Measurements from ENCODE around the gene ABCG1. TPM values are rescaled to one million over a fixed set of nuclear protein-coding genes. Genes with fewer than 3 reads are reported as not detected.

Gene ABCG1
- total RNA-seq, 1 donor from 2014 or later: 1.9 TPM

DNA sequence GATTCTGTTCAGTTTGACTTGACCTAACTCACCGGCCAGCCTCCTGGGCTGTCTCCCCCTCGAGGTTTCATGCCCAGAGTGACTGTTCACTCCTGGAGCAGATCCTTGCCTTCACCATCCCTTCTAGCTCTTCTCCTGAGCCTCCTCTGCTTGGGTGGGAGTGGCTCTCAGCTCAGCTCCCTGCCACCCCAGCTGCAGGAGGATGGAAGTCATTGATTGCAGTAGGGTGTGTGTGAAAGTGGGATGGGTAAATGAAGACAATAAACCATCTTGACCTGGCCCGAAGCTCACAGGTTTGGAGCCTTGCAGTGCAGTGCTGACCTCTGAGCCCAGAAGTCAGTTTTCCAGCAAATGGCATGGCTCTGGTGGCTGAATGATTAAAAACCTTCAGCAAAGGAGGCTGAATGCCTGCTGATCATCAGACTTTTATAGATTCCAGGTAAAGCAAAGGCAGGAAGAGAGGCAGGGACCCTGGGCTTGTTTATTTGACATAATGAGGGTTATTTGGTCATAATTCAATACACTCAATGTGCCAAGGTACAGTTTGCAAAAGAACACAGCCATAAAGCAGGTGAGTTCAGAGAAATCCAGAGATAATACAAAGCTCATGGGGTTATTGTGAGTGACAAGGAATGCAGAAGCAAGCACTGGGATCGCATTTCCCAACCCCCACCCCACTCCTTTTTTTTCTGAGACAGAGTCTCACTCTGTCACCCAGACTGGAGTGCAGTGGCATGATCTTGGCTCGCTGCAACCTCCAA is 113.8 kb downstream of the ABCG1 start:
- Histone ChIP-seq H3K9ac (no peak overlapping the region), H3K4me2 (no peak overlapping the region), H3K36me3 (no peaks in the 10 kb centered on the region), H3K27me3 (no peaks in the 10 kb centered on the region), H3K9me3 (ENCODE audit: low read depth) (no peaks in the 10 kb centered on the region), H3K4me3 (no peak overlapping the region), H4K20me1 (ENCODE audit: low read depth) (no peaks in the 10 kb centered on the region), H3K27ac (no peak overlapping the region), H3K4me1 (peaks cover 10% of the 10 kb centered on the region), H3K79me2 (ENCODE audit: low read depth) (no peaks in the 10 kb centered on the region), H3F3A (ENCODE audit: low read depth) (peaks cover 2% of the 10 kb centered on the region), H2AFZ (replicated peaks) (no peak overlapping the region)
- no peak for TF ChIP-seq EZH2phosphoT487 (IDR thresholded peaks at IDR 0.05)
- no peak for TF ChIP-seq CTCF (IDR thresholded peaks at IDR 0.05)
- TF ChIP-seq EZH2 (IDR thresholded peaks at IDR 0.05): no peak
- Mint-ChIP-seq H3K27me3 (ENCODE audit: insufficient read depth, low read depth) (peaks cover 7% of the 10 kb centered on the region), H3K4me1 (peaks cover 20% of the 10 kb centered on the region), H3K27ac (no peak overlapping the region), H3K9me3 (peaks cover 16% of the 10 kb centered on the region), H3K4me3 (no peak overlapping the region), H3K36me3 (no peaks in the 10 kb centered on the region)
- DNase-seq (ENCODE audit: low spot score): no peak

DNA sequence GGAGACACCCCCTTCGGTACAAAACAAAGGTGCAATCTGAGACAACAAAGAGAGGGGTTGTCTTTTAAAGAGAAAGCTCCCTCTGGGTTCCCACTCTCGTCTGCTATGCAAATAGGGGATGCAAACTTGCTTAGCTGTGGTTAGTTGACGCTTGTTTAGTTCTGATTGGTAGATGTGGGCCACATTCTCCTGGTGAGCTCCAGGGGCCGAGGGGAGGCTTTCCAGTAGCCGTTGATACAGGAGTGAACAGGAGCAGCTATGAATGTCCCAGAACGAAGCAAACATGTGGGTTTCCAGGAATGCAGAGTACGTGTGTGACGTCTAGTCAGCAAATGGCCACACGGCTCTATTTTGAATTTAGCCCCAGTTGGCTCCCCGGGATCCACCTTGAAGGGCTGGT is 117.1 kb downstream of the ABCG1 start:
- H3K36me3 Mint-ChIP-seq: no peaks in the 10 kb centered on the region
- Histone ChIP-seq H3K4me1 (peaks cover 15% of the 10 kb centered on the region), H3K27ac (no peak overlapping the region), H3K9me3 (ENCODE audit: low read depth) (no peaks in the 10 kb centered on the region), H3K79me2 (ENCODE audit: low read depth) (no peaks in the 10 kb centered on the region), H4K20me1 (ENCODE audit: low read depth) (no peaks in the 10 kb centered on the region), H2AFZ (replicated peaks) (peak overlapping the region; percentile 69), H3K9ac (no peak overlapping the region), H3F3A (ENCODE audit: low read depth) (peaks cover 10% of the 10 kb centered on the region), H3K4me3 (no peak overlapping the region), H3K27me3 (no peaks in the 10 kb centered on the region), H3K36me3 (no peaks in the 10 kb centered on the region), H3K4me2 (peak overlapping the region; percentile 30)
- DNase-seq (ENCODE audit: low spot score): peak; percentile 68
- no peak overlapping the region for H3K4me3 Mint-ChIP-seq
- H3K4me1 Mint-ChIP-seq: peaks cover 40% of the 10 kb centered on the region
- no peak overlapping the region for H3K27ac Mint-ChIP-seq
- peaks cover 7% of the 10 kb centered on the region for H3K27me3 Mint-ChIP-seq (ENCODE audit: insufficient read depth, low read depth)
- no peak for TF ChIP-seq EZH2phosphoT487 (IDR thresholded peaks at IDR 0.05)
- TF ChIP-seq CTCF (IDR thresholded peaks at IDR 0.05): no peak
- TF ChIP-seq EZH2 (IDR thresholded peaks at IDR 0.05): no peak
- peaks cover 7% of the 10 kb centered on the region for H3K9me3 Mint-ChIP-seq

DNA sequence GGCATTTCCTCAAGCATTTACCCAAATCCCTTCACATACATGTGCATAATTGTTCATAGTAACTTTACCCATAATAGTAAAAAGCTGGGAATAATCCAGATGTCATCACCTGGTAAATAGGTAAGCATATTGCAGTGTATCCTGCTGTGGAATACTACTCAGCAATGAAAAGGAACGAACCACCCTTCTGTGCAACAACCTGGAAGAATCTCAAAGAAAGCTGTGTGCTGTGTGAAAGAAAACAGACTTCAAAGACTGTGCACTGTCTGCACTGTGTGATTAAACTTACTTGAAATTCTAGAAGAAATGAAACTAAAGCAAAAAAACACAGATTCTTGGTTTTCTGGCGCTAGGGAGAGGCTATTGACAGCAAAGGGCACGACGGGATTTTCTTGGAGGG is 118.3 kb downstream of the ABCG1 start:
- no peak for TF ChIP-seq CTCF (IDR thresholded peaks at IDR 0.05)
- TF ChIP-seq EZH2phosphoT487 (IDR thresholded peaks at IDR 0.05): no peak
- no peak for TF ChIP-seq EZH2 (IDR thresholded peaks at IDR 0.05)
- H3K9me3 Mint-ChIP-seq: no peaks in the 10 kb centered on the region
- H3K9me3 ChIP-seq (ENCODE audit: low read depth): no peaks in the 10 kb centered on the region

More for the DNA sequence above, 118.3 kb downstream of the ABCG1 start:
- no peaks in the 10 kb centered on the region for H4K20me1 ChIP-seq (ENCODE audit: low read depth)
- H3K36me3 ChIP-seq: no peaks in the 10 kb centered on the region
- H3K4me2 ChIP-seq: no peak overlapping the region
- Mint-ChIP-seq H3K27ac (no peak overlapping the region), H3K4me3 (no peak overlapping the region), H3K27me3 (ENCODE audit: insufficient read depth, low read depth) (peaks cover 9% of the 10 kb centered on the region), H3K4me1 (peaks cover 43% of the 10 kb centered on the region), H3K36me3 (no peaks in the 10 kb centered on the region)
- no peak for DNase-seq (ENCODE audit: low spot score)
- no peak overlapping the region for H2AFZ ChIP-seq (replicated peaks)
- H3K27ac ChIP-seq: no peak overlapping the region
- H3K9ac ChIP-seq: no peak overlapping the region
- H3F3A ChIP-seq (ENCODE audit: low read depth): peaks cover 10% of the 10 kb centered on the region
- H3K79me2 ChIP-seq (ENCODE audit: low read depth): no peaks in the 10 kb centered on the region
- peaks cover 15% of the 10 kb centered on the region for H3K4me1 ChIP-seq
- no peak overlapping the region for H3K4me3 ChIP-seq
- H3K27me3 ChIP-seq: no peaks in the 10 kb centered on the region
